HEK293 (cell line): ENCODE results near the gene BEGAIN.
A peak's percentile ranks its signal among the peaks of the same experiment; 100 is the strongest.

Source experiments
- CTCF ChIA-PET: fragments of 350-600 bp; formaldehyde crosslinking; extraction: SDS; loops from one replicate; lab custom pipeline; 2021; ENCODE audit warnings: antibody characterized with exemption; lab: Yijun Ruan, JAX
- POLR2A ChIA-PET: fragments of 300-600 bp; formaldehyde crosslinking; extraction: SDS; loops from one replicate; lab custom pipeline; 2020; ENCODE audit warnings: antibody characterized with exemption, inconsistent platforms; lab: Yijun Ruan, JAX
- H3K27ac ChIP-seq: fragments of 200-500 bp; sonication (Bioruptor generic); 2 replicates; pipeline ENCODE4 v1.5.1; 2014; ENCODE audit warnings: low read depth, low read length, control low read depth, inconsistent platforms; ENCODE audit errors: extremely low read depth
- H3K36me3 ChIP-seq, 2 experiments: fragments of 200-500 bp in 1 of 2; sonication (Bioruptor generic) in 1 of 2; 1 replicate in 1 of 2; 2 replicates in 1 of 2; pipeline ENCODE4 v1.5.1; 2014 to 2017; ENCODE audit warnings: inconsistent platforms in 2 of 2, low read length in 2 of 2; ENCODE audit not compliant: control insufficient read depth in 2 of 2, insufficient read depth in 1 of 2
- H3K4me1 ChIP-seq: fragments of 200-500 bp; sonication (Bioruptor generic); 2 replicates; pipeline ENCODE4 v1.5.1; 2014; ENCODE audit warnings: mild to moderate bottlenecking, low read length, inconsistent platforms; ENCODE audit not compliant: control insufficient read depth, insufficient read depth
- H3K4me3 ChIP-seq: 2 replicates; pipeline ENCODE4 v1.5.1; 2011; ENCODE audit warnings: low read depth, mild to moderate bottlenecking, control low read depth, low read length, moderate library complexity
- H3K9me3 ChIP-seq: fragments of 200-500 bp; sonication (Bioruptor generic); 2 replicates; pipeline ENCODE4 v1.5.1; 2014; ENCODE audit warnings: low read depth, low read length, inconsistent platforms; ENCODE audit not compliant: control insufficient read depth, insufficient read depth
- IKZF3 ChIP-seq: fragments of 450-650 bp; IDR thresholded peaks from 2 replicates; pipeline ENCODE4 v1.5.0; 2018; ENCODE audit warnings: missing biosample characterization, mild to moderate bottlenecking, missing genetic modification characterization, moderate library complexity
- PRDM10 ChIP-seq: fragments of 450-650 bp; formaldehyde crosslinking; IDR thresholded peaks from 2 replicates; pipeline ENCODE4 v1.5.1; 2016; ENCODE audit warnings: missing biosample characterization, missing genetic modification characterization
- PRDM4 ChIP-seq: fragments of 450-650 bp; formaldehyde crosslinking; IDR thresholded peaks from 2 replicates; pipeline ENCODE4 v1.5.1; 2017; ENCODE audit warnings: missing biosample characterization, missing genetic modification characterization
- SCRT1 ChIP-seq: fragments of 450-650 bp; formaldehyde crosslinking; IDR thresholded peaks from 2 replicates; pipeline ENCODE4 v1.5.1; 2016; ENCODE audit warnings: missing biosample characterization, missing genetic modification characterization, borderline replicate concordance
- SCRT2 ChIP-seq: fragments of 450-650 bp; formaldehyde crosslinking; IDR thresholded peaks from 2 replicates; pipeline ENCODE4 v1.5.1; 2016; ENCODE audit warnings: missing biosample characterization, missing genetic modification characterization
- ZEB2 ChIP-seq: fragments of 450-650 bp; formaldehyde crosslinking; IDR thresholded peaks from 2 replicates; pipeline ENCODE4 v1.5.1; 2016; ENCODE audit warnings: missing biosample characterization, missing genetic modification characterization
- ZFP3 ChIP-seq: fragments of 450-650 bp; formaldehyde crosslinking; IDR thresholded peaks from 2 replicates; pipeline ENCODE4 v1.5.1; 2016; ENCODE audit warnings: low read depth, missing biosample characterization, missing genetic modification characterization
- ZNF112 ChIP-seq: fragments of 450-650 bp; formaldehyde crosslinking; IDR thresholded peaks from 2 replicates; pipeline ENCODE4 v1.5.0; 2017; ENCODE audit warnings: missing biosample characterization, missing genetic modification characterization
- ZNF140 ChIP-seq: fragments of 450-650 bp; formaldehyde crosslinking; IDR thresholded peaks from 2 replicates; pipeline ENCODE4 v1.5.1; 2016; ENCODE audit warnings: missing biosample characterization, missing genetic modification characterization
- ZNF202 ChIP-seq: fragments of 450-650 bp; formaldehyde crosslinking; IDR thresholded peaks from 2 replicates; pipeline ENCODE4 v1.5.1; 2016; ENCODE audit warnings: missing biosample characterization, missing genetic modification characterization, borderline replicate concordance
- ZNF335 ChIP-seq: fragments of 450-650 bp; formaldehyde crosslinking; conservative IDR thresholded peaks from 2 replicates; pipeline ENCODE4 v1.5.1; 2016; ENCODE audit warnings: missing biosample characterization, missing genetic modification characterization
- ZNF341 ChIP-seq: fragments of 450-650 bp; formaldehyde crosslinking; IDR thresholded peaks from 2 replicates; pipeline ENCODE4; 2016; ENCODE audit warnings: low read depth, missing biosample characterization, missing genetic modification characterization
- ZNF501 ChIP-seq: fragments of 450-650 bp; formaldehyde crosslinking; IDR thresholded peaks from 2 replicates; pipeline ENCODE4 v1.5.1; 2016; ENCODE audit warnings: missing biosample characterization, missing genetic modification characterization
- ZNF521 ChIP-seq: fragments of 450-650 bp; formaldehyde crosslinking; IDR thresholded peaks from 2 replicates; pipeline ENCODE4 v1.5.1; 2017; ENCODE audit warnings: missing biosample characterization, mild to moderate bottlenecking, missing genetic modification characterization
- ZNF560 ChIP-seq: fragments of 450-650 bp; formaldehyde crosslinking; IDR thresholded peaks from 2 replicates; pipeline ENCODE4 v1.5.1; 2017; ENCODE audit warnings: missing biosample characterization, missing genetic modification characterization, borderline replicate concordance
- ZNF639 ChIP-seq: fragments of 450-650 bp; formaldehyde crosslinking; IDR thresholded peaks from 2 replicates; pipeline ENCODE4 v1.5.1; 2016; ENCODE audit warnings: missing biosample characterization, missing genetic modification characterization
- ZNF707 ChIP-seq: fragments of 450-650 bp; formaldehyde crosslinking; IDR thresholded peaks from 2 replicates; pipeline ENCODE4 v1.5.1; 2016; ENCODE audit warnings: missing biosample characterization, missing genetic modification characterization

The BEGAIN gene

GRCh38 chr14:100536121-100536510 is 51.1 kb downstream of the BEGAIN start:
- H3K9me3 ChIP-seq, result no peaks in the 10 kb centered on the region
- CTCF ChIA-PET, result no interaction called here

GRCh38 chr14:100535287-100536120 is 51.7 kb downstream of the BEGAIN start:
- no peaks in the 10 kb centered on the region for H3K4me1 ChIP-seq
- TF ChIP-seq PRDM10 (tag by site-specific recombination) (peak; percentile 36; the same call in 1 of the 2 replicates), ZNF501 (tag by site-specific recombination) (no peak), ZNF707 (tag by site-specific recombination) (no peak), ZNF335 (tag by site-specific recombination) (peak; percentile 38), ZNF112 (tag by site-specific recombination) (no peak), ZNF521 (tag by site-specific recombination) (no peak)
- TF ChIP-seq, all 188 proteins: peak for 2
- Histone ChIP-seq H3K27ac (no peak overlapping the region), H3K9me3 (no peaks in the 10 kb centered on the region), H3K4me3 (no peak overlapping the region), H3K36me3 (no peaks in the 10 kb centered on the region)
- ChIA-PET CTCF (no interaction called here), POLR2A (no interaction called here)

More at GRCh38 chr14:100536121-100536510, 51.1 kb downstream of the BEGAIN start:
- no peak for TF ChIP-seq ZNF560
- no peak for TF ChIP-seq ZEB2
- no peak for TF ChIP-seq ZNF112 (tag by site-specific recombination)
- TF ChIP-seq ZNF140, result no peak
- TF ChIP-seq IKZF3, result no peak
- Histone ChIP-seq H3K4me3 (no peak overlapping the region), H3K36me3 (no peaks in the 10 kb centered on the region), H3K4me1 (no peaks in the 10 kb centered on the region), H3K27ac (no peak overlapping the region)
- POLR2A ChIA-PET, result no interaction called here

- Histone ChIP-seq H3K36me3 (no peaks in the 10 kb centered on the region), H3K27ac (no peak overlapping the region), H3K9me3 (no peaks in the 10 kb centered on the region), H3K4me3 (no peak overlapping the region), H3K4me1 (no peaks in the 10 kb centered on the region)
- ChIA-PET CTCF (interaction anchor here (0.8 to 1.0 kb wide), 3 partner anchors 10 to 150 kb away, joined by 3 to 4 read pairs (median 3); no protein-coding TSS in a partner anchor), POLR2A (interaction anchor here (0.6 to 0.9 kb wide), 2 partner anchors 11 to 73 kb away, joined by 3 to 4 read pairs; no protein-coding TSS in a partner anchor)
- TF ChIP-seq SCRT2 (tag by site-specific recombination) (peak; percentile 89; the same call in 1 of the 2 replicates), ZNF202 (no peak), ZNF341 (tag by site-specific recombination) (0 out of 2 replicates have a peak, but pooled peaks have one; percentile 17), ZNF639 (tag by site-specific recombination) (no peak), SCRT1 (peak; percentile 69; the same call in 1 of the 2 replicates), ZFP3 (tag by site-specific recombination) (peak; percentile 90), PRDM4 (tag by site-specific recombination) (0 out of 2 replicates have a peak, but pooled peaks have one; percentile 4), PRDM10 (tag by site-specific recombination) (peak; percentile 31; the same call in 1 of the 2 replicates)
Measured at GRCh38 chr14:100534528-100535286, 52.5 kb downstream of the BEGAIN start.
